Measurements from ENCODE around the gene MAGI1. TPM values are rescaled to one million over a fixed set of nuclear protein-coding genes. Genes with fewer than 3 reads are reported as not detected.

MAGI1 gene
- polyA plus RNA-seq, 3 donors: not detected

DNA sequence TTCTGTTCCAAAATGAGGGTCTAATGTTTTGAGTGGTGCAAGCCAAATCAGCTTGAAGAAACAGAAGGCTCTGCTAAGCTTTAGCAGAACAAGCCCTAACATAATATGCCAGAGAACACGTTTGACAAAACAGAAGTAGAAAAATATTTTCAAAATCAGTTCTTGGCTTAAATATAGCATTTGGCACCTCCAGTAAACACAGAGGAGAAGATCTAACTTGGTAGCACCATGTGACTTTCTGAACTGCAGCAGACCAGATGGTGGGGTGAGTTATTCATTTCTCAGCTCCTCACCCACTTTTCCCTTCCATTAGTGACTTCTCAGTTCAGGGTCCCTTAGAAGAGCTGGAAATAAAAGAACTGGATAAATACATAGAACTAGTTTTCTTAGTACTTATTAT lies 395.8 kb downstream of the MAGI1 start:
- TF ChIP-seq, protein P1, sequence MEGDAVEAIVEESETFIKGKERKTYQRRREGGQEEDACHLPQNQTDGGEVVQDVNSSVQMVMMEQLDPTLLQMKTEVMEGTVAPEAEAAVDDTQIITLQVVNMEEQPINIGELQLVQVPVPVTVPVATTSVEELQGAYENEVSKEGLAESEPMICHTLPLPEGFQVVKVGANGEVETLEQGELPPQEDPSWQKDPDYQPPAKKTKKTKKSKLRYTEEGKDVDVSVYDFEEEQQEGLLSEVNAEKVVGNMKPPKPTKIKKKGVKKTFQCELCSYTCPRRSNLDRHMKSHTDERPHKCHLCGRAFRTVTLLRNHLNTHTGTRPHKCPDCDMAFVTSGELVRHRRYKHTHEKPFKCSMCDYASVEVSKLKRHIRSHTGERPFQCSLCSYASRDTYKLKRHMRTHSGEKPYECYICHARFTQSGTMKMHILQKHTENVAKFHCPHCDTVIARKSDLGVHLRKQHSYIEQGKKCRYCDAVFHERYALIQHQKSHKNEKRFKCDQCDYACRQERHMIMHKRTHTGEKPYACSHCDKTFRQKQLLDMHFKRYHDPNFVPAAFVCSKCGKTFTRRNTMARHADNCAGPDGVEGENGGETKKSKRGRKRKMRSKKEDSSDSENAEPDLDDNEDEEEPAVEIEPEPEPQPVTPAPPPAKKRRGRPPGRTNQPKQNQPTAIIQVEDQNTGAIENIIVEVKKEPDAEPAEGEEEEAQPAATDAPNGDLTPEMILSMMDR (IDR thresholded peaks at IDR 0.05): no peak
- H3K4me2 ChIP-seq (replicated peaks; ENCODE audit: extremely low read depth, low read length, poor library complexity, severe bottlenecking): no peak overlapping the region
- no CpG with 5 or more reads among the region's 1 CpG for WGBS (ENCODE audit: insufficient coverage)

DNA sequence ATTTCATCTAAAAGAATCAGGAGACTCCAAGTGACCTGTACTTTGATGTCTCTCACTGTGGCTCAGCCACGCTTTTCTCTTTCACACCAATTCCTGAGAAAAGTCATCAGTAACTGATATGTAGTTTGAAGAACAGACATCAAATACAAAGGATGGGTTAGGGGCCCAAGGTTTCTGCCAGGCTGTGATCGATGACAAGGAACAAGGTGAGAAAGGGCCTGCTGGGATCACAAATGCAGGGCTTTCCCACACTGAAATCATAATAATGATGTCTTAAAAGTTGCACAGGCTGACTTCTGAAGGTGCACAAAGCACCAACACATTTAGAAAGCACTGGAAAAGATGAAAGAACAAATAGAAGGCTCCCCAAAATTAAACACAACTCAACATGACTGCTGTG lies 396.9 kb downstream of the MAGI1 start:
- H3K4me2 ChIP-seq (replicated peaks; ENCODE audit: extremely low read depth, low read length, poor library complexity, severe bottlenecking): no peak overlapping the region
- H3K27me3 Mint-ChIP-seq (ENCODE audit: low read depth in 3 of 3): no peaks in the 10 kb centered on the region
- 0% methylated on average over 1 of the region's 2 CpGs for WGBS (ENCODE audit: insufficient coverage)

More for the DNA sequence above, 395.8 kb downstream of the MAGI1 start:
- no peaks in the 10 kb centered on the region for H4K20me1 ChIP-seq (ENCODE audit: insufficient read depth, low read length)
- Mint-ChIP-seq H3K27me3 (ENCODE audit: low read depth in 3 of 3) (no peaks in the 10 kb centered on the region), H3K4me3 (no peak overlapping the region), H3K27ac (no peak overlapping the region), H3K9me3 (peaks cover 0 to 12% (median 8%) of the 10 kb centered on the region in 7 donors), H3K36me3 (no peaks in the 10 kb centered on the region), H3K4me1 (no peaks in the 10 kb centered on the region)
- H3K79me2 ChIP-seq (ENCODE audit: insufficient read depth, low read length): no peaks in the 10 kb centered on the region
- H3K4me1 ChIP-seq (ENCODE audit: control insufficient read depth in 1 of 2, insufficient read depth in 2 of 2, low read length in 2 of 2): no peaks in the 10 kb centered on the region
- H3K27ac ChIP-seq (ENCODE audit: low read depth in 1 of 2, low read length in 2 of 2): no peak overlapping the region
- H3K36me3 ChIP-seq (replicated peaks in 1 of 2; ENCODE audit: control insufficient read depth in 1 of 2, insufficient read depth in 2 of 2, low read length in 2 of 2): no peaks in the 10 kb centered on the region
- H2AFZ ChIP-seq (ENCODE audit: insufficient read depth, low read depth, low read length, poor library complexity, severe bottlenecking): no peak overlapping the region
- no peaks in the 10 kb centered on the region for H3K9me3 ChIP-seq (replicated peaks in 1 of 2; ENCODE audit: control insufficient read depth in 1 of 2, insufficient read depth in 1 of 2, low read length in 2 of 2)
- H3K9ac ChIP-seq (ENCODE audit: insufficient read depth, low read length, poor library complexity, severe bottlenecking): no peak overlapping the region
- no peak for DNase-seq
- H3K4me3 ChIP-seq (replicated peaks in 1 of 3; ENCODE audit: low read depth in 2 of 3, low read length in 3 of 3): no peak overlapping the region
- H3K27me3 ChIP-seq (ENCODE audit: control insufficient read depth in 2 of 2, insufficient read depth in 2 of 2, low read length in 2 of 2): no peaks in the 10 kb centered on the region
- intact Hi-C loops (cut with micrococcal nuclease): no loop called here

More for the DNA sequence above, 396.9 kb downstream of the MAGI1 start:
- Mint-ChIP-seq H3K27ac (no peak overlapping the region), H3K4me3 (no peak overlapping the region), H3K9me3 (peaks cover 0 to 10% (median 6%) of the 10 kb centered on the region in 7 donors), H3K36me3 (no peaks in the 10 kb centered on the region), H3K4me1 (no peaks in the 10 kb centered on the region)
- no peak for DNase-seq
- TF ChIP-seq, protein P1 (IDR thresholded peaks at IDR 0.05): no peak
- no peak overlapping the region for H3K27ac ChIP-seq (ENCODE audit: low read depth in 1 of 2, low read length in 2 of 2)
- H3K79me2 ChIP-seq (ENCODE audit: insufficient read depth, low read length): no peaks in the 10 kb centered on the region
- intact Hi-C loops (cut with micrococcal nuclease): no loop called here
- no peaks in the 10 kb centered on the region for H3K4me1 ChIP-seq (ENCODE audit: control insufficient read depth in 1 of 2, insufficient read depth in 2 of 2, low read length in 2 of 2)
- no peak overlapping the region for H3K4me3 ChIP-seq (replicated peaks in 1 of 3; ENCODE audit: low read depth in 2 of 3, low read length in 3 of 3)
- no peaks in the 10 kb centered on the region for H3K36me3 ChIP-seq (replicated peaks in 1 of 2; ENCODE audit: control insufficient read depth in 1 of 2, insufficient read depth in 2 of 2, low read length in 2 of 2)
- H3K27me3 ChIP-seq (ENCODE audit: control insufficient read depth in 2 of 2, insufficient read depth in 2 of 2, low read length in 2 of 2): no peaks in the 10 kb centered on the region
- no peak overlapping the region for H2AFZ ChIP-seq (ENCODE audit: insufficient read depth, low read depth, low read length, poor library complexity, severe bottlenecking)
- H3K9me3 ChIP-seq (replicated peaks in 1 of 2; ENCODE audit: control insufficient read depth in 1 of 2, insufficient read depth in 1 of 2, low read length in 2 of 2): no peaks in the 10 kb centered on the region
- H4K20me1 ChIP-seq (ENCODE audit: insufficient read depth, low read length): no peaks in the 10 kb centered on the region
- H3K9ac ChIP-seq (ENCODE audit: insufficient read depth, low read length, poor library complexity, severe bottlenecking): no peak overlapping the region

Data from CD14-positive monocyte (primary cell).